Measurements from ENCODE around the gene INTS1.
A peak's percentile ranks its signal among the peaks of the same experiment; 100 is the strongest.

Gene INTS1

DNA sequence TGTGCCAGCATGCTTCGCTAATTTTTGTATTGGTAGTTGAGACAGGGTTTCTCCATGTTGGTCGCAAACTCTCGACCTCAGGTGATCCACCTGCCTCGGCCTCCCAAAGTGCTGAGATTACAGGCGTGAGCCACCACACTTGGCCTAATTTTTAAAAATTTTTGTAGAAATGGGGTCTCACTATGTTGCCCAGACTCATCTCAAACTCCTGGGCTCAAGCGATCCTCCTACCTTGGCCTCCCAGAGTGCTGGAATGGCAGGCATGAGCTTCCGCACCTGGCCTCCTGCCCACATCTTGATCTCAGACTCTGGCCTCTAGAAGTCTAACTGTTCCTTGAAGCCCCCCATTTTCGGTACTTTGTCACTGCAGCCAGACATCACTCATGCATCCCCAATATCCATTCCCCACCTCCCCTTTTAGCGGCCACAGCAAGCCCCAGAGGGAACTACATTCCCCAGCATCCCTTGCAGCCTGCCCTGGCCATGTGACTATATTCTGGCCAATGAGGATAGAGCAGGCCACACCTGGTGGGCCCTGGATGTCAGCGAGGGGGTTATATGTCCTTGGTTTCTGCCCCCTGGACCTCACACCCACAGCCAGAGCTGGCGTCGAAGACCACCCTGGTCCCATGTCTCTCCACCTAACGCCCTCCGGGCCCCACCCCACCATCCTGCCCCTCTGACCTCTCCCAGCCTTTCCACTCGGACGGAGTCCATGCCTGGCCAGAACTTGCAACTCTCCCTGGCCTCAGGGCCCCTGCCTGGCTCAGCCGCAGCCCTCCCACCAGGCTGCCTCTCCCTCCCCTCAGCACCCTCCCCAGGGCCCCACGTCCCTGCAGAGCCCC is 78.7 kb downstream of the INTS1 start:
- Histone ChIP-seq H3K27me3 (replicated peaks in 2 of 5; ENCODE audit: control insufficient read depth in 4 of 5, insufficient read depth in 5 of 5, low read length in 4 of 5) (peaks cover 0 to 7% (median 0%) of the 10 kb centered on the region in 5 experiments), H3K36me3 (ENCODE audit: control insufficient read depth in 4 of 4, insufficient read depth in 4 of 4, low read length in 3 of 4) (no peaks in the 10 kb centered on the region), H3K27ac (ENCODE audit: insufficient read depth in 1 of 2, low read depth in 1 of 2, low read length in 2 of 2, poor library complexity in 1 of 2, severe bottlenecking in 2 of 2) (no peak overlapping the region), H3K9me3 (ENCODE audit: control extremely low read depth in 1 of 5, control insufficient read depth in 4 of 5, insufficient read depth in 2 of 5, low read depth in 1 of 5, low read length in 4 of 5) (no peaks in the 10 kb centered on the region), H3K4me3 (ENCODE audit: control insufficient read depth in 1 of 7, extremely low read depth in 1 of 7, insufficient read depth in 4 of 7, low read depth in 2 of 7, low read length in 6 of 7) (no peak overlapping the region), H3K4me1 (ENCODE audit: control extremely low read depth in 1 of 4, control insufficient read depth in 4 of 4, insufficient read depth in 4 of 4, low read length in 3 of 4) (peaks cover 0 to 9% (median 7%) of the 10 kb centered on the region in 4 experiments)
- peak in 2 of 3 donors; percentile 21 to 44 for DNase-seq
- 92% methylated on average over 14 of the region's 18 CpGs for WGBS (ENCODE audit: insufficient coverage)
- CTCF ChIA-PET = interaction anchor here (0.7 kb wide), 1 partner anchor 49 kb away, joined by 3 read pairs; no protein-coding TSS in a partner anchor
- POLR2A ChIA-PET = no interaction called here

- peaks cover 0 to 7% (median 0%) of the 10 kb centered on the region in 5 experiments for H3K27me3 ChIP-seq (replicated peaks in 2 of 5; ENCODE audit: control insufficient read depth in 4 of 5, insufficient read depth in 5 of 5, low read length in 4 of 5)
- no peak for DNase-seq
- ChIA-PET CTCF (no interaction called here), POLR2A (no interaction called here)
- H3K9me3 ChIP-seq (ENCODE audit: control extremely low read depth in 1 of 5, control insufficient read depth in 4 of 5, insufficient read depth in 2 of 5, low read depth in 1 of 5, low read length in 4 of 5) = no peaks in the 10 kb centered on the region
- peaks cover 0 to 9% (median 7%) of the 10 kb centered on the region in 4 experiments for H3K4me1 ChIP-seq (ENCODE audit: control extremely low read depth in 1 of 4, control insufficient read depth in 4 of 4, insufficient read depth in 4 of 4, low read length in 3 of 4)
- H3K27ac ChIP-seq (ENCODE audit: insufficient read depth in 1 of 2, low read depth in 1 of 2, low read length in 2 of 2, poor library complexity in 1 of 2, severe bottlenecking in 2 of 2) = no peak overlapping the region
- H3K4me3 ChIP-seq (ENCODE audit: control insufficient read depth in 1 of 7, extremely low read depth in 1 of 7, insufficient read depth in 4 of 7, low read depth in 2 of 7, low read length in 6 of 7) = no peak overlapping the region
- WGBS (ENCODE audit: insufficient coverage) = 89% methylated on average over 11 of the region's 12 CpGs
- no peaks in the 10 kb centered on the region for H3K36me3 ChIP-seq (ENCODE audit: control insufficient read depth in 4 of 4, insufficient read depth in 4 of 4, low read length in 3 of 4)
Observed at GRCh38 chr7:1424041-1424440, 80.1 kb downstream of the INTS1 start.

DNA sequence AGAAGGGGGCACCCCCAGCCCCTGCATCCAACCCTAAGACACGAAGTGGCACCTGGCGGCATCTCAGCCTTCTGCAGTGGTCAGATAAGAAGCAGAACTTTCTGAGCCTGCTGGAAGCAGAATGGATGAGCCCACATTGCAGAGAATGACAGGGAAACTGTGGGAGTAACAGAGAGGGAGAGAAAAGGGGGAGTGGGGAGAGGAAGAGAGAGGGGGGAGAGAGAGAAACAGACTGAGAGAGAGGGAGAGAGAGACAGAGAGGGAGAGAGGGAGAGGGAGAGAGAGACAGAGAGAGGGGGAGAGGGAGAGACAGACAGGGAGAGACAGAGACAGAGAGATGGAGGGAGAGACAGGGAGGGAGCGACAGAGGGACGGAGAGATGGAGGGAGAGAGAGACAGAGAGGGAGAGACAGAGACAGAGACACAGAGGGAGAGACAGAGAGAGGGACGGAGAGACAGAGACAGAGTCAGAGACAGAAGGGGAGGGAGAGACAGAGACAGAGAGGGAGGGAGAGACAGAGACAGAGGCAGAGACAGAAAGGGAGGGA is 80.9 kb downstream of the INTS1 start:
- H3K27me3 ChIP-seq (replicated peaks in 2 of 5; ENCODE audit: control insufficient read depth in 4 of 5, insufficient read depth in 5 of 5, low read length in 4 of 5) = peaks cover 0 to 7% (median 0%) of the 10 kb centered on the region in 5 experiments
- H3K4me3 ChIP-seq (ENCODE audit: control insufficient read depth in 1 of 7, extremely low read depth in 1 of 7, insufficient read depth in 4 of 7, low read depth in 2 of 7, low read length in 6 of 7) = peak overlapping the region in 1 of 7 experiments; percentile 7
- no peaks in the 10 kb centered on the region for H3K36me3 ChIP-seq (ENCODE audit: control insufficient read depth in 4 of 4, insufficient read depth in 4 of 4, low read length in 3 of 4)
- ChIA-PET POLR2A (no interaction called here), CTCF (interaction anchor here (0.9 to 1.1 kb wide), 3 partner anchors 9 to 51 kb away, joined by 3 to 4 read pairs (median 4); no protein-coding TSS in a partner anchor)
- peaks cover 0 to 10% (median 7%) of the 10 kb centered on the region in 4 experiments for H3K4me1 ChIP-seq (ENCODE audit: control extremely low read depth in 1 of 4, control insufficient read depth in 4 of 4, insufficient read depth in 4 of 4, low read length in 3 of 4)
- no peaks in the 10 kb centered on the region for H3K9me3 ChIP-seq (ENCODE audit: control extremely low read depth in 1 of 5, control insufficient read depth in 4 of 5, insufficient read depth in 2 of 5, low read depth in 1 of 5, low read length in 4 of 5)
- DNase-seq = no peak
- WGBS (ENCODE audit: insufficient coverage) = 66% methylated on average over 5 of the region's 5 CpGs
- H3K27ac ChIP-seq (ENCODE audit: insufficient read depth in 1 of 2, low read depth in 1 of 2, low read length in 2 of 2, poor library complexity in 1 of 2, severe bottlenecking in 2 of 2) = no peak overlapping the region

- H3K27me3 ChIP-seq (replicated peaks in 2 of 5; ENCODE audit: control insufficient read depth in 4 of 5, insufficient read depth in 5 of 5, low read length in 4 of 5) = peaks cover 0 to 11% (median 0%) of the 10 kb centered on the region in 5 experiments
- no peaks in the 10 kb centered on the region for H3K36me3 ChIP-seq (ENCODE audit: control insufficient read depth in 4 of 4, insufficient read depth in 4 of 4, low read length in 3 of 4)
- H3K27ac ChIP-seq (ENCODE audit: insufficient read depth in 1 of 2, low read depth in 1 of 2, low read length in 2 of 2, poor library complexity in 1 of 2, severe bottlenecking in 2 of 2) = no peak overlapping the region
- H3K9me3 ChIP-seq (ENCODE audit: control extremely low read depth in 1 of 5, control insufficient read depth in 4 of 5, insufficient read depth in 2 of 5, low read depth in 1 of 5, low read length in 4 of 5) = peaks cover 0 to 3% (median 0%) of the 10 kb centered on the region in 5 experiments
- H3K4me1 ChIP-seq (ENCODE audit: control extremely low read depth in 1 of 4, control insufficient read depth in 4 of 4, insufficient read depth in 4 of 4, low read length in 3 of 4) = peaks cover 0 to 16% (median 10%) of the 10 kb centered on the region in 4 experiments
- CTCF ChIA-PET = interaction anchor here (0.6 to 1.1 kb wide), 5 partner anchors 10 to 330 kb away, joined by 3 to 4 read pairs (median 3); no protein-coding TSS in a partner anchor
- peak; percentile 49 to 77 (median 76) for DNase-seq
- 20% methylated on average over 12 of the region's 24 CpGs for WGBS (ENCODE audit: insufficient coverage)
- POLR2A ChIA-PET = no interaction called here
- peak overlapping the region in 1 of 7 experiments; percentile 7 for H3K4me3 ChIP-seq (ENCODE audit: control insufficient read depth in 1 of 7, extremely low read depth in 1 of 7, insufficient read depth in 4 of 7, low read depth in 2 of 7, low read length in 6 of 7)
Observed at GRCh38 chr7:1422512-1423263, 81.5 kb downstream of the INTS1 start.

DNA sequence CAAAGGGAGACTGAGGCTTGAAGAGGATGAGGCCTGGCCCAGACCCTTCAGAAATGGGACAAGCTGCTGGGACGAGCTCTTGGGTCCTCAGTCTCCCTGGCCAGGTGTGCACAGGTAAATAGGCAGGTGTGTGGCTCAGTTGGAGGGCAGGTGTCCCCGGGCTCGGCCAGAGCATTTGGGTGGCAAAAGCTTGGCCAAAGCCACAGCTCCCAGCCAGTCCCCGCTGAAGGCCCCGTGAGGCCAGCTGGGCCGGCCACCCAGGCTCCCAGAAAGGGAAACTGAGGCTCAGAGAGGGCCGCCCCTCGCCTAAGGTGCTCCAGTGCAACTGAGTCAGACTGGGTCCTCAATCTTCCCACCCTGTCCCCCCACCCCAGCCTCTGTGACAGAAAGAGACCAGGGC is 82.2 kb downstream of the INTS1 start:
- H3K9me3 ChIP-seq (ENCODE audit: control extremely low read depth in 1 of 5, control insufficient read depth in 4 of 5, insufficient read depth in 2 of 5, low read depth in 1 of 5, low read length in 4 of 5) = peaks cover 0 to 3% (median 0%) of the 10 kb centered on the region in 5 experiments
- peaks cover 0 to 24% (median 17%) of the 10 kb centered on the region in 4 experiments for H3K4me1 ChIP-seq (ENCODE audit: control extremely low read depth in 1 of 4, control insufficient read depth in 4 of 4, insufficient read depth in 4 of 4, low read length in 3 of 4)
- no peak for DNase-seq
- H3K27ac ChIP-seq (ENCODE audit: insufficient read depth in 1 of 2, low read depth in 1 of 2, low read length in 2 of 2, poor library complexity in 1 of 2, severe bottlenecking in 2 of 2) = no peak overlapping the region
- CTCF ChIA-PET = interaction anchor here (0.6 to 1.0 kb wide), 2 partner anchors 196 to 330 kb away, joined by 3 read pairs; no protein-coding TSS in a partner anchor
- 97% methylated on average over 8 of the region's 8 CpGs for WGBS (ENCODE audit: insufficient coverage)
- POLR2A ChIA-PET = no interaction called here
- H3K27me3 ChIP-seq (replicated peaks in 2 of 5; ENCODE audit: control insufficient read depth in 4 of 5, insufficient read depth in 5 of 5, low read length in 4 of 5) = peaks cover 0 to 14% (median 0%) of the 10 kb centered on the region in 5 experiments
- no peaks in the 10 kb centered on the region for H3K36me3 ChIP-seq (ENCODE audit: control insufficient read depth in 4 of 4, insufficient read depth in 4 of 4, low read length in 3 of 4)
- H3K4me3 ChIP-seq (ENCODE audit: control insufficient read depth in 1 of 7, extremely low read depth in 1 of 7, insufficient read depth in 4 of 7, low read depth in 2 of 7, low read length in 6 of 7) = no peak overlapping the region

- 95% methylated on average over 39 of the region's 41 CpGs for WGBS (ENCODE audit: insufficient coverage)
- H3K27me3 ChIP-seq (replicated peaks in 2 of 5; ENCODE audit: control insufficient read depth in 4 of 5, insufficient read depth in 5 of 5, low read length in 4 of 5) = peaks cover 0 to 19% (median 2%) of the 10 kb centered on the region in 5 experiments
- CTCF ChIA-PET = no interaction called here
Observed at GRCh38 chr7:1421020-1421790, 83.0 kb downstream of the INTS1 start.

More at GRCh38 chr7:1421020-1421790, 83.0 kb downstream of the INTS1 start:
- Histone ChIP-seq H3K9me3 (ENCODE audit: control extremely low read depth in 1 of 5, control insufficient read depth in 4 of 5, insufficient read depth in 2 of 5, low read depth in 1 of 5, low read length in 4 of 5) (peaks cover 0 to 3% (median 0%) of the 10 kb centered on the region in 5 experiments), H3K4me1 (ENCODE audit: control extremely low read depth in 1 of 4, control insufficient read depth in 4 of 4, insufficient read depth in 4 of 4, low read length in 3 of 4) (peaks cover 0 to 26% (median 18%) of the 10 kb centered on the region in 4 experiments), H3K36me3 (ENCODE audit: control insufficient read depth in 4 of 4, insufficient read depth in 4 of 4, low read length in 3 of 4) (no peaks in the 10 kb centered on the region), H3K27ac (ENCODE audit: insufficient read depth in 1 of 2, low read depth in 1 of 2, low read length in 2 of 2, poor library complexity in 1 of 2, severe bottlenecking in 2 of 2) (no peak overlapping the region), H3K4me3 (ENCODE audit: control insufficient read depth in 1 of 7, extremely low read depth in 1 of 7, insufficient read depth in 4 of 7, low read depth in 2 of 7, low read length in 6 of 7) (no peak overlapping the region)
- DNase-seq = no peak
- POLR2A ChIA-PET = no interaction called here
